ENCODE data around the gene GNE.
A peak's percentile ranks its signal among the peaks of the same experiment; 100 is the strongest.
"Not testable (repeated sequence)": the region's sequence is repeated elsewhere in the genome, so short reads cannot be mapped to it uniquely, and the experiment has no call there.

The GNE gene

DNA sequence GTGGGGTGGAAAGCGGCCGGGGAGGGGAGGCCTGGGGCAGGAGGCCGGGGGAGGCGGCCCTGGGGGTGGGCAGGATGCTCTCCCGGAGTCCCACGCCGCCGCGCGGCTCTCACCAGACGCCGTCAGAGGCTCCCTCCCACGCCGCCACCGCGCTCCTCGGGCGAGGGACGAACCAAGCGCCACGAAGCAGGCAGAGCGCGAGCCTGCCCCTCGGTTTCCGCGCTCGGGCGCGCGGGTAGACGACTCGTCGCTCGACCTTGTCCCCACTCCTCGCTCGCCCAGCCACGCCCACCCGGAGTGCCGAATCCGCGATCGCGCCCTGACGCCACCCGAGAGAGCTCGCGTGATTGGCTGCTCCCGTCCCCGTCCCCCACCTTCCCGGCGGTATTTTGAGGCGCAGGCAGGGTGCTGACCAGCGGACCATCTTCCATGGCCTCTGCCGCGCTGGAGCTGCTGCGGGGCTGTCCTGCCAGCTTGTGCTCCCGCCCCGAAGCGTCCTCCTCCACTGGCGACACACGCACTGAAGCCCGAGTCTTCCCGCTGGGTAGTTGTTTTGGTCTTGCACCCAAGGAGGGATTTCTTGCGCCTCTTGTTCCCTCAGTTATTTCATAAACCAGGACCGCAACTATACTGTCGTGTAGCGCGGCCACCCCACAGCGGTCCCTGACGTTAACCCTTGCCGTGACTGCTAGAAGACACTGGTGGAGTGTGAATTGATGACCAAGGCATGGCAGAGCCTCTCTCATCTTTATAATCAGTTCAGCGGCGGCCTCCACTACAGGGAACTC lies at the start of gene GNE:
GNE (minus strand) TSS at position 241 of the 788 bp plus-strand sequence. CDS start 9,093 bp downstream, outside the sequence.
- DNase-seq (ENCODE audit: low read depth in 2 of 2), result peak; percentile 96 to 98

- no peak for DNase-seq (ENCODE audit: low read depth in 2 of 2)
These were observed 48.4 kb upstream of the GNE start for GRCh38 chr9:36306471-36307306.

DNA sequence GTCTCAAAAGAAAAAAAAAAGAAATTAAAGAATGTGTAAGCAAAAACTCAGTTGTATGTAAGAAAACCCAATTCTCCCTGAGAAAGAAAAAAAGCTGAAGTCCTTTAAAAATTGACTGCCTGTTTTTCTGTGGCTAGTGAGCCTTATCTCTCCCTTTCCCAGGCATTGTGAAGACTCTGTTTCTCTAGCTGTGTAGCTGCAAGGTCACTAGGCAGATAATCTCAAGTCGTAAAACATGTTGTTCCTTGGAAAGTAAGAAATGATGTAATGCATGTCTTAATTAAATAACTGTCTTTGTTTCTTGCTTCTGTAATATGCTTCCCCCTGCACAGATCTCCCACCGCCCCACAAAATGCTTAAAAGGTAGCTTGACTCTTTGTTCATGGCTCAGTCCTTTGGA lies 46.1 kb upstream of the GNE start:
- not testable (repeated sequence) for DNase-seq (ENCODE audit: low read depth in 2 of 2)

GRCh38 chr9:36301227-36301626 lies 43.0 kb upstream of the GNE start:
- DNase-seq (ENCODE audit: low read depth in 2 of 2), result no peak

DNA sequence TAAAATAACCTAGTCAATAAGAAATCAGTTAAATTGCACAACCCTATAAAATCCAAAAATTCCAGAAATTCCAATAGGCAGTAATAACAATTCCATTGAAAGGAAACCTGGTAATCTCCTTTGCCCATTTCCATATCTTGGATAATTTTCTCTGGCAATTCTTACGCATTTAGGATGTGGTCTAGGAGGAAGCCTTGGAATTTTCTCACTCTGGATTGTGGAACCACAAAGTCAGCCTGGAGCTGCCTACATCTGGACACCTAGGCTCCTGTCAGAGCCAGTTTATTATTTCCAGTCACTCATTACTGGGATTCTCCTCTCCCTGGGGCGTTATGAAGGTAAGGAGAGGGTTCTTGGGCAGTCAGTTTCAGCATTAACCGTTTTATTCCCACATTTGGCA lies 40.3 kb upstream of the GNE start:
- no peak for DNase-seq (ENCODE audit: low read depth in 2 of 2)

DNA sequence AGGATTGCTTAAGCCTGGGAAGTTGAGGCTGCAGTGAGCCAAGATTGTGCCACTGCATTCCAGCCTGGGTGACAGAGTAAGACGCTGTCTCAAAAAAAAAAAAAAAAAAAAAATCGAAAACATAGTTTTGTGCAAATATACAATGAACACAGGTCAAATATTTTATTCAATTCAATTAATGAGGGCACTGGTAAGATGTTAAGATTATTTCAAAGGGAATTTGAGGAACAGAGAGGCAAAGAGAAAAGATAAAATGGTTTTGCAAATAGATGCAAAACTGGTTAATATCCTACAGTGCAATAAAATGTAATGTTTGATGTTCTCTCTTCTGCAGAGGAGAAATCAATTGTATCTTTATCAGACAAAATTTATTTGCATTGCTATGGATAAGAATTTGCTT lies 39.5 kb upstream of the GNE start:
- no peak for DNase-seq (ENCODE audit: low read depth in 2 of 2)

GRCh38 chr9:36294996-36295395 lies 36.7 kb upstream of the GNE start:
- not testable (repeated sequence) for DNase-seq (ENCODE audit: low read depth in 2 of 2)

DNA sequence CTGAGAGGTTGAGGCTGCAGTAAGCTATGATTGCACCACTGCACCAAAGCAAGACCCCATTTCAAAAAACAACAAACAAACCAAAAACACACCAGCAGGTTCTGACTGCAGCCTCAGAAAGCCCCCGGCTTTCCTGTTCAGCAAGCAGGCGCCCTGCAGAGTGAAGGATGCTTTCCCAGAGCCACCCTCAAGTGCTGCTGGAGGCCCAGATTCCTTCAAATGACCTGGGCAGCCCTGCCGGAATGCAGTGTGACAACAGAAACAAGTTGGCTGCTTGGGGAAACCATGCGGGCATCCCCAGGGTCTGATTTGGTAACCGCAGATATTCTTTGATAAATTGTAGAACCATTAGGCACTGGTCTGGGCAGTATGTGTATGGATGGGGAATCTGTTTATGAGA lies 35.7 kb upstream of the GNE start:
- DNase-seq (ENCODE audit: low read depth in 2 of 2), result no peak

- DNase-seq (ENCODE audit: low read depth in 2 of 2), result no peak
These were observed 34.9 kb upstream of the GNE start for GRCh38 chr9:36293171-36293570.

- no peak for DNase-seq (ENCODE audit: low read depth in 2 of 2)
These were observed 34.4 kb upstream of the GNE start for GRCh38 chr9:36292641-36293040.

- no peak for DNase-seq (ENCODE audit: low read depth in 2 of 2)
These were observed 32.7 kb upstream of the GNE start for GRCh38 chr9:36290996-36291395.

- no peak for DNase-seq (ENCODE audit: low read depth in 2 of 2)
These were observed 31.7 kb upstream of the GNE start for GRCh38 chr9:36289836-36290435.

GRCh38 chr9:36288070-36288469 lies 29.8 kb upstream of the GNE start:
- DNase-seq (ENCODE audit: low read depth in 2 of 2), result no peak

- DNase-seq (ENCODE audit: low read depth in 2 of 2), result no peak
These were observed 28.1 kb upstream of the GNE start for GRCh38 chr9:36286388-36286787.

DNA sequence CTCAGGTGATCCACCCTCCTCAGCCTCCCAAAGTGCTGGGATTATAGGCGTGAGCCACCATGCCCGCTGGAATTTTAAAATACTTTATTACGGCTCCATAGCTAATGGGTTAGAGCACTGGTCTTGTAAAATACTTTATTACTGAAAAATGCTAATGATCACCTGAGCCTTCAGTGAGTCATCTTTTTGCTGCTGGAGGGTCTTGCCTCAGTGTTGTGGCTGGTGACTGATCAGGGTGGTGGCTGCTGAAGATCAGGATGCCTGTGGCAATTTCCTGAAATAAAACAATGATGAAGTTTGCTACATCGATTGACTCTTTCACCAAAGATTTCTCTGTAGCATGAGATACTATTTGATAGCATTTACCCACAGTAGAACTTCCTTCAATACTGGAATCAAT lies 26.0 kb upstream of the GNE start:
- no peak for DNase-seq (ENCODE audit: low read depth in 2 of 2)

GRCh38 chr9:36282275-36282674 lies 24.0 kb upstream of the GNE start:
- DNase-seq (ENCODE audit: low read depth in 2 of 2), result no peak

- no peak for DNase-seq (ENCODE audit: low read depth in 2 of 2)
These were observed 22.7 kb upstream of the GNE start for GRCh38 chr9:36280989-36281388.

GRCh38 chr9:36278243-36278642 lies 20.0 kb upstream of the GNE start:
- DNase-seq (ENCODE audit: low read depth in 2 of 2), result no peak

- DNase-seq (ENCODE audit: low read depth in 2 of 2), result no peak
These were observed 18.5 kb upstream of the GNE start for GRCh38 chr9:36276781-36277181.

DNA sequence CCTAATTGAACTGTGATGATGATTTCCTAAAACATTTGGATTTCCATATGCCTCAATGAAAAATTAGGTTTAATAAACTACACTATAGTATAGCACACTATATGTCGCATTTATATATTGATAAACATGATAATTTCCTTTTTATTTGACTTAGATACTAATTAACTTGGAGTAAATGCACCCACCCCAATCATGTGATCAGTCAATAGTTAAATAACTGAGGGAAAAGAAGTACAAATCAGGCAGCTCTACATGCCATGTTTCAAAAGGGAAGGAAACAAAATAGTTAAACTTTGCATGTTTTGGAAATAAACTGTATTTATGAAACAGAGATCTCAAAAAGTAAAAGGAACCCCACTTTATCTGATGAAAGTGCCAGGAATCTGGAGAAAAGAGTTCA lies 18.0 kb upstream of the GNE start:
- no peak for DNase-seq (ENCODE audit: low read depth in 2 of 2)

GRCh38 chr9:36275060-36275459 lies 16.8 kb upstream of the GNE start:
- DNase-seq (ENCODE audit: low read depth in 2 of 2), result no peak

DNA sequence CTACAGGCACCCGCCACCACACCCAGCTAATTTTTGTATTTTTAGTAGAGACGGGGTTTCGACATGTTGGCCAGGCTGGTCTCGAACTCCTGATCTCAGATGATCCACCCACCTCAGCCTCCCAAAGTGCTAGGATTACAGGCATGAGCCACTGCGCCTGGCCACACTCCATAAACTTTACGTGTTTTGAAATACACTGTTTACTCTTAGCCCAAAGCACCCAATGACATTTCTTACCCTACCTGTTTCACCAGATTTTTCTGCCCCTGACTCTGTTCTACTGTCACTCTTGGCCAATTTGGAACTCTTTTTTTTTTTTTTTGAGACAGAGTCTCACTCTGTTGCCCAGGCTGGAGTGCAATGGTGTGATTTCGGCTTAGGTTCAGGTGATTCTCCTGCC lies 15.1 kb upstream of the GNE start:
- not testable (repeated sequence) for DNase-seq (ENCODE audit: low read depth in 2 of 2)

DNA sequence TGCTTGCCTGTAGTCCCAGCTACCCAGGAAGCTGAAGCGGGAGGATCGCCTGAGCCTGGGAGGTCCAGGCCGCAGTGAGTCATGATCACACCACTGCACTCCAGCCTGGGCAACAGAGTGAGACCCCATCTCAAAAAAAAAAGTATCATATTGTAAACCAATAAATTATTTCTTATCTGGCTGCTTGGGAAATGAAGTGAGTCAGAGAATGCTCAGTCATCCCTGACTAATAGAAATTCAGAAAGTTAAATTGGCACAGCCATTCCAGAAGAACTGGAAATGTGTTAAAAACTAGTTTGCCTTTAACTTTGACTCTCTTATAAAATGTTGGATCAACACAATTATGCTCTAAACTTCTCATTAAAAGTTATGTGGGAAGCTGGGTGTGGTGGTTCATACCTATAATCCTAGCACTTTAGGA lies 9.8 kb upstream of the GNE start:
- no peak for DNase-seq (ENCODE audit: low read depth in 2 of 2)
